NCI-H2171 (cell line): Measurements from ENCODE around the gene SLA2.
"Not testable (repeated sequence)": the region's sequence is repeated elsewhere in the genome, so short reads cannot be mapped to it uniquely, and the experiment has no call there.

ENCODE experiments used
- DNase-seq: peaks from one replicate; lab custom pipeline; 2025; lab: John Stamatoyannopoulos, UW

SLA2 gene

DNA sequence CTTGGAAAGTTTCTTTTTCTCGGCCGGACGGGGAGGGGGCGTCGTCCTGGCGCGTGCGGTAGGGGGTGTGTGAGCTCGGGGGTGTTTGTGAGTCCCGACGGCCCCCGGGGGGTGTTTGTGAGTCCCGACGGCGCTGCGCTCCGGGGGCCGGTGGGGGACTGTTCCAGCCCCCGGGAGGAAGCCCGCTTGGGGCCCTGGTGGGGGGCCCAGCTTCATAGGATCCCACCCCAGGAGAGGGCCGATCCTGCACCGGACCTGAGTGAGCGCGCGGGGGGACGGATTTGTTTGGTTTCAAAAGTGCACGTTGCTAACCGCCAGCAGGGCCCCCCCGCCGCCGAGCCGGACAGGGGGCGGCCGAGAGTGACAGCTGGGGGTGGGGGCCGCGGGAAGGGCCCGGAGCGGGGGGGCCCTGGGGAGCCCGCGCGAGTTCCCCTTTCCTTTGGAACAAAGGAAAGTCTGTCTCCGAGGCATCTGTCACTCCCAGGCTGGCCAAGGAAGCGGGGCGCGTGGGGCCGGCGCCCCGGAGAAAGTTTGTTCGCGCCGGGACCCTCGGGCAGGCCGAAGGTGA is 72.1 kb downstream of the SLA2 start:
- no peak for DNase-seq

DNA sequence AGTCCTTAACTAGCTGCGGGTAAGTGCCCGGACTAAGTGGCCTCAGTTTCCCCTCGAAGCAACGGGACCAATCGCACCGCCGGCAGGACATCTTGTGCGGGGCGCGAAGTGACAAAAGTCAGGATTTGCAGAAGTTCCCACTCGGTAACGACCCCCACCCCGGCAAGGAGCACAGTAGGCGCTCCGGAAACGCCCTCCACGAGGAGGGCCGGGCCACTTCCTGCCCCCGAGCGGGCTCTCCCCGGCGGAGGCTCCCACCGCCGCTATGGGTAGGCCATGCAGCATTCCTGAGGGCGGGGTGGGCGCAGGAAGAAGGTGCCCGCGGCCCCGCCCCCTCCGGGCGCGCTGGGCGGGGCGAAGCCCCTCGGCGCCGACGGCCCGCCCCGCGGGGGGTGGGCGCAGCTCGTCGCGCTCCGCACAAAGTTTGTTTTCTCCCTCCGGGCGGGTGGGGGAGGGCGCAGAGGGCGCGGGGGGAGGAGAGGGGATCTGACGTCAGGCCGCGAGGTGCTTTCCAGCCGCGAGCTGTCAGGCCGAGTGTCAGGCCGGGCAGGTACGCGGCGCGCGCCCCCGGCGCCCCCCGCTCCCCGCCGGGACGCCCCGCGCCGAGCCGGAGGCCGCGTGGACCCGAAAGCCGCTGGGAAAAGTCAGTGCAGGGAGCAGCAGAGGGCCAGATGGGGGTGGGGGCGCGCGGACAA is 72.7 kb downstream of the SLA2 start, which contains the start of gene TGIF2:
Gene TGIF2 (plus strand): TSS at position 495 of the 695 bp plus-strand sequence. CDS start 5,178 bp downstream, outside the sequence.
- peak; percentile 76 for DNase-seq

DNA sequence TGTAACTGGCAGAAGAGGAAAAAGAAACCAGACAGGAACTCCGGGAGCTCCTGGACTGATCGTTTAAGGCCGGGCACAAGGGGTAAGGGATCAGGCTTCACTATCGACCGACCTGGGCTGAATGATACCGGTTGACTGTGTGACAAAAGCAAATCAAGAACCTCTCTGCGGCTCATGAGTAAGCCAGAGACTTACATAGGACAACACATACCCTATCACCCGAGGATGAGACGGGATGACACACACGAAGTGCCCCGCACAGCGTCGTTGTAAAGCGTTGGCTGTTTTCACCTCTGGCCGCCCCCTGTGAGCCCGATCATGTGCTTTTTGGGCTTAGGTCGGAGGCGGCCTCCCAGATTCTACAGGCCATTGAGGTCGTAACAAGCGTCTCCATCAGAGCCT is 73.3 kb downstream of the SLA2 start:
- DNase-seq, result no peak

DNA sequence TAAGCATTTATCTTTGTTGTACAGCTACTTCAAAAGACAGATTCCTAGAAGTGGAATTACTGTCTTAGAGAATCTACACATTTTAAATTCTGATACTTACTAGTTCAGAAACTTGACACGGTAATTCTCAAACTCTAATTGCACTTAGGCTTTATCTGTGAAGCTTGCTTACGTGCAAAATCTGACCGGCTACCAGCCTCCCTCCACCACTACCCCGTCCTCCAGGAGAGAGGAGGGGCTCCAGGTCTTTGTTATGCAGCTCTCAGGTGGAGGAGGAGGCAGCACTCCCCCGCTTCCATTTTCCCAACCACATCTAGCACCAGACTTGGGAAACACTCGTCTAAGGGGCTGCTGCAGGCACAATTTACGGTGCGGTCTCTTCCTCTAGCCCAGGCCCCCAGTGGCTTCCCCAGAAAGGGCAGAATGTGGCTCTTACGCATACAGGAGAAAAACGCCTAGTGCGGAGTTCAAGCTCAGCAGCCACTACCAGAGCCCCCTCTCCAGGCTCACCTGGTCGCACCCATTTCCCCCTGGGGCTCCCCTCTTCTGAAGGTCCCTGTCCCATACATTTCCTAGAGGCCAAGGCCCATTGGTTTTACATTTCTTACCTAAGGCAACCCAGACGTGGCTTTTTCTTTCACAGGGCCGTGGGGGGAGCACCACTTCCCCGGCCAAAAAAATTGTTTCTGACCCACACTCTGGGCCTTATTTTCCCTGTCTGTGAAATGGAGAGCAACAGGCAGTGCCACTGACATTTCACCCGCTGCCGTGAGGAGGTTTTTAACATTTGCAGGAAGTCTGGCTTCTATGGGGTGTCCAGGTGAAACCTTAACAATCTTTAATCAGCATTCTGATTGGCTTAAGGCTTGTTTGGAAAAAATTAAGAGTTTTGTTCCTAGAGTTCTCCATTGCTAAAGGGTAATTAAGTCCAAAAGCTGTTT is 74.2 kb downstream of the SLA2 start:
- no peak for DNase-seq

DNA sequence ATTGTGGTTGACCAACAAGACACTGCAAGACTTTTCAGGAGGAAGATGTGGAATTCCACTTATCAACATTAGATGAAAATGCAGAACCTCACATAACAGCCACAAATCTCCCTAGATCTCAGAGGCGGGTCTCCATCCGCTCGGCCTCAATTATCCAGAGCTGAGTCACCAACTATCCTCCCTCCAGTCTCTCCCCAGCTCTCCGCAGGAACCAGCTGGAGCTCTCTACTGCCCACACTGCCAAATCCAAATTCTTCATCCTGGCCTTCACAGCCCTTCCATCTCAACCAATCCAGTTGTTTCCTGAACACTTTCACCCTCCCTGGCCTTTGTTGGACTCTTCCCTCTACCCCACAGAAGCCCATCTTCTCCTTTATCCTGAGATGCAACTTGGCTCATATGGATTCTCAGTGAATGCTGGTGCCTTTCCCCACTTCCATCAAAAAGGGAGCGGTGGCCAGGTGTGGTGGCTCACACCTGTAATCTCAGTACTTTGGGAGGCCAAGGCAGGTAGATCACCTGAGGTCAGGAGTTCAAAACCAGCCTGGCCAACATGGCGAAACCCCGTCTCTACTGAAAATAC is 76.1 kb downstream of the SLA2 start:
- DNase-seq, result no peak

DNA sequence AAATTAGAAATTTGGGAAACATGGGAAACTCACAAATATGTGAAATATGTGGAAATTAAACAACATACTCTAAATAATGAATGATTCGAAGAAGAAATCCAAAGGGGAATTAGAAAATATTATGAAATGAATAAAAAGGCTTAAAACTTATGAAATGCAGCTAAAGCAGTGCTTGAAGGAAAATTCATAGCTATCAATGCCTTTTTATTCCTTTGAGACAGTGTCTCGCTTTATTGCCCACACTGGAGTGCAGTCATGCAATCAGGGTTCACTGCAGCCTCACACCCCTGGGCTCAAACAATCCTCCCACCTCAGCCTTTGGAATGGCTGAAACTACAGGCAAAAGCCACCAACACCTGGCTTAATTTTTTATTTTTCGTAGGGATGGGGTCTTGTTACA is 80.5 kb downstream of the SLA2 start:
- no peak for DNase-seq

DNA sequence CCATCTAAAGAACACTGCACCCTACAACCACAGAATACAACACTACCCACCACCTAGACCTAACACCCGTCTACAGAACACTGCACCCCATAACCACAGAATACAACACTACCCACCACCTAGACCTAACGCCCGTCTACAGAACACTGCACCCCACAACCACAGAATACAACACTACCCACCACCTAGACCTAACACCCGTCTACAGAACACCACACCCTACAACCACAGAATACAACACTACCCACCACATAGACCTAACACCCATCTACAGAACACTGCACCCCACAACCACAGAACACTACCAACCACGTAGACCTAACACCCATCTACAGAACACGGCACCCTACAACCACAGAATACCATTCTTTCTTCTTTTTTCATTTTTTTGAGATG is 81.3 kb downstream of the SLA2 start:
- not testable (repeated sequence) for DNase-seq

DNA sequence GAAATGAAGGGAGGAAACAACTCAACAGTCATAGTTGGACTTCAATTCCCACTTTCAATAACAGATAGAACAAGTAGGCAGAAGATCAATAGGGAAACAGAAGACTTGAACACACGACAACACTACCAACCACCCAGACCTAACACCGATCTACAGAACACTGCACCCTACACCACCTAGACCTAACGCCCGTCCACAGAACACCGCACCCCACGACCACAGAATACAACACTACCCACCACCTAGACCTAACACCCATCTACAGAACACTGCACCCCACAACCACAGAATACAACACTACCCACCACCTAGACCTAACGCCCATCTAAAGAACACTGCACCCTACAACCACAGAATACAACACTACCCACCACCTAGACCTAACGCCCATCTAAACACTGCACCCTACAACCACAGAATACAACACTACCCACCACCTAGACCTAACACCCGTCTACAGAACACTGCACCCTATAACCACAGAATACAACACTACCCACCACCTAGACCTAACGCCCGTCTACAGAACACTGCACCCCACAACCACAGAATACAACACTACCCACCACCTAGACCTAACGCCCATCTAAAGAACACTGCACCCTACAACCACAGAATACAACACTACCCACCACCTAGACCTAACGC is 81.8 kb downstream of the SLA2 start:
- DNase-seq, result not testable (repeated sequence)

DNA sequence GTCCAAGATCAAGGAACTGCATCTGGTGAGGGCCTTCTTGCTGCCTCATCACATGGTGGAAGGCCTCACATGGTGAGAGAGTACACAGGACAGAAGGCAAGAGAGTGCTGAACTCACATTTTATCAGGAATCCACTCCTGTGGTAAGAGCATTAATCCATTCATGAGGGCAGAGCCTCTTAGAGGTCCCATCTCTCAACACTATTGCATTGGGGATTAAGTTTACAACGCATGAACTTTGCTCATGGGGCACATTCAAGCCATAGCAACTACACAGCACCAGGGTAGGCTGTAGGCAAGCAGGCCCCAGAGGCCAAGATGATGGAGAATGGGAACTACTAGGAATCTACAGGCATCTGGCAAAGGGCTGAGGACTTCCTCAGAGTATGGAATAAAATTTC is 82.6 kb downstream of the SLA2 start:
- DNase-seq, result no peak

DNA sequence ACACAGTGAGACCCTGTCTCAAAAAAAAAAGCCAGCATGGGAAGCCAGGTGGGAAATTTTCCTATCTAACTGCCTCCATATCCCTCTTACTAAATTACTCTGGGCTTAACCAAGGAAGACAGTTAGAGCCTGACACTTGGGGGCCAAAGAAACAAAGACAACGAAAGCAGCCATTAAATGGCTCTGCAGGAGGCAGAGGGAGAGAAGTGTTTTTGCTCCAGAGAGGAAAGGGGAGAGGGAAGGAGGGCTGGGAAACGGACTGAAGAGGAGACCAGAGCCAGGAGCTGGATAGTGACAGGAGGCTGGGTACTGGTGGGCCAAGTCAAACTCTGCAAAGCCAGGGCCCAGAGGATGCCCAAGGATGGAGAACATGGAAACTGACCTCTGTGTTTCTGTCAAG is 83.3 kb downstream of the SLA2 start:
- DNase-seq, result no peak
